ENCODE data around the gene SETD7.
"Not testable (repeated sequence)": the region's sequence is repeated elsewhere in the genome, so short reads cannot be mapped to it uniquely, and the experiment has no call there.

SETD7 gene

DNA sequence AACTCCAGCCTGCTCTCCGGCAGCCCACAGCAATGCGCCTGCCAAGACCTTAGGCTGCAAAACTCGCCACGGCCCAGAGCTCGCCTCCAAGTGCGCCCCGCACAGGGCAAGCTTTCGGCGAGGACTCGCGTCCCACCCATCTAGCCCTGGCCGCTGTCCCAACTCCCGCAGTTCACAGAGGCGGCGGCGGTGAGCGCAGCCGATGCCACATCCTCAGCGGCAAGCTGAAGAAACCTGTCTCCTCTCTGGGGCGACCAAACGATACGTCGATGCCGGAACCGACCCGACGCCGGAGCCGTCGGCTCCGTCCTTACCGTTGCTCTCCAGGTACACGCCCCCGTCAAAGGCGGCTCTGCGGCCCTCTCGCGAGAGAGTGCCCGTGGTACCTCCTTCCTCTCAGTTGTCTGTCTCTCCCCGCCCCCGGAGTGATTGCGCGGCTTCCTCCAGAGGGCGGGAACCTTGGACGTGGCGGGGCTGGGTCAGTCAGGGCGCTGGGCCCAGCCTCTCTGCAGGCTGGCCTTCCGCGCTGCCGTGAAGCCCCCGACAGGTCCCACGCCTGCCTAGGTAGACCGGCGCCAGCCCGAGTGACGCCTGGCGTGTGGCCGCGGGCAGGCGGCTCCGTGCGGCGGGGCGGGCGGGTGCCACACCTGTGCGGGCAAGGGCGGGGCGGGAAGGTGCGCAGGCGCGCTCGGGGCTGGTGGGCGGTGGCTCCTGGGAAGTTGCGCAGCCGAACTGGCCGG is 102.5 kb downstream of the SETD7 start:
- ATAC-seq (peak; percentile 92), DNase-seq (peak; percentile 96 to 98)
- no peaks in the 10 kb centered on the region for H3K9me3 Mint-ChIP-seq
- H3K27ac Mint-ChIP-seq = peak overlapping the region; percentile 98 to 99
- no peaks in the 10 kb centered on the region for H3K27me3 Mint-ChIP-seq
- peaks cover 52% of the 10 kb centered on the region for H3K4me1 Mint-ChIP-seq
- peak overlapping the region; percentile 91 to 97 for H3K4me3 Mint-ChIP-seq

DNA sequence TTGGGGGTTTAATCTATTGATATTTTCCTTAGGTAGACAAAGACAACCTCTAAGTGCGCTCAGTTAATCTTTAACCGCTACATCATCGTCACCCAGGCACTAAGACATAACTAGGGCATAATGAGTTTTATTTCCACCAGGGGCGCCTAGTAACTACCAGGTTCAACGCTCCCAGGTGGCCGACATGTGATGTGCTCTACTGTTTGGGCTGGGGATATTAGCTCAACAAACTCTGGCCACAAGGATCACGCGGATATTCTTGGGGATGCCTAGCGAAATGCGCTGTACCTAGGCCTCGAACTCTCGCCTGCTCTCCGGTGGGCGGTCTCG is 103.0 kb downstream of the SETD7 start:
- DNase-seq (peak in 1 of 2 donors; percentile 83), ATAC-seq (peak; percentile 74)
- H3K4me3 Mint-ChIP-seq = peak overlapping the region; percentile 91 to 97
- no peaks in the 10 kb centered on the region for H3K27me3 Mint-ChIP-seq
- peaks cover 47% of the 10 kb centered on the region for H3K4me1 Mint-ChIP-seq
- H3K27ac Mint-ChIP-seq = peak overlapping the region; percentile 98 to 99
- no peaks in the 10 kb centered on the region for H3K9me3 Mint-ChIP-seq

DNA sequence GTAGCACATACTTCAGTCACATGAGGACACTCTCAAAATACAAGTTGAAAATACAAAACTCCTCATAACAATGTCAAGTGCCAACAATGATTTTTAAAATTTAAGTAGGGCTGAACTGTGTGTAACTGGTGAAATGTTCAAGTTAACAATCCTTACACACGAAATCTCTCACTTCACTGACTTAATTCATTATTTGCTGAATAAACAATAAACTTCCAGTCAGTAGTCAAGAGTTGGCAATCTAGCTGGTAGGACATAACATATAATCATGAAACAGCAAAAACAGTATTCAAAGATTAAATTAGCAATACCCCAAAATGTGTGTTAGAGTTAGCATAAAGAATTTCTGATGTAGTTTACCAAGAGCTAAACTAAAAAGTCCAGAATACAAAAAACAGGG is 104.0 kb downstream of the SETD7 start:
- H3K27ac Mint-ChIP-seq = no peak overlapping the region

DNA sequence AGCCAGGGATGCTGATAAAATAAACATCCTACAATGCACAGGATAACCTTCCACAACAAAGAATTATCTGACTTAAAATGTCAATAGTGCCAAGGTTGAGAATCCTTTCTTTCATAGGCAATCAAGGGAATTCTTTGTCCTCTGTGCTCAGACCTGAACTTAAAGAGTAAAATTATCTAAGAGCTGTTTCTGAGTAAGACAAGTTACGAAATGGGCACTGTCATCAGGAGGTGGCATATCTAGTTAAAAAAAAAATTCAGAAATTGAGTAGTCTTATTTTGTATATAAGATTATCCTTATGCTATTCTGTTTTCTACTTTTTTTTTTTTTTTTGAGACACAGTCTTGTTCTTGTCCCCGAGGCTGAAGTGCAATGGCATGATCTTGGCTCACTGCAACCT is 105.4 kb downstream of the SETD7 start:
- Mint-ChIP-seq H3K4me1 (peaks cover 24% of the 10 kb centered on the region), H3K27me3 (no peaks in the 10 kb centered on the region), H3K4me3 (no peak overlapping the region), H3K9me3 (no peaks in the 10 kb centered on the region), H3K27ac (no peak overlapping the region)
- ATAC-seq (no peak), DNase-seq (no peak)

More for the DNA sequence above, 104.0 kb downstream of the SETD7 start:
- Mint-ChIP-seq H3K27me3 (no peaks in the 10 kb centered on the region), H3K4me1 (peaks cover 36% of the 10 kb centered on the region), H3K4me3 (peak overlapping the region in 1 of 2 donors; percentile 97), H3K9me3 (no peaks in the 10 kb centered on the region)
- ATAC-seq (no peak), DNase-seq (no peak)

DNA sequence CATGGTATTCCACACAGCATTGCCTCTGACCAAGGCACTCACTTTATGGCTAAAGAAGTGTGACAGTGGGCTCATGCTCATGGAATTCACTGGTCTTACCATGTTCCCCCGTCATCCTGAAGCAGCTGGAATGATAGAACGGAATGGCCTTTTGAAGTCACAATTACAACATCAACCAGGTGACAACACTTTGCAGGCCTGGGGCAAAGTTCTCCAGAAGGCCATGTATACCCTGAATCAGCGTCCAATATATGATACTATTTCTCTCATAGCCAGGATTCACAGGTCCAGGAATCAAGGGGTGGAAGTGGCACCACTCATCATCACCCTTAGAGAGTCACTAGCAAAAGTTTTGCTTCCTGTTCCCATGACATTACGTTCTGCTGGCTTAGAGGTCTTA is 108.9 kb downstream of the SETD7 start:
- H3K27me3 Mint-ChIP-seq = not testable (repeated sequence)

More for the DNA sequence above, 108.9 kb downstream of the SETD7 start:
- not testable (repeated sequence) for H3K4me3 Mint-ChIP-seq, H3K27ac Mint-ChIP-seq, ATAC-seq, H3K9me3 Mint-ChIP-seq, H3K4me1 Mint-ChIP-seq, DNase-seq
